PC-3 (cell line): ENCODE data around the gene P2RX4. TPM values are rescaled to one million over a fixed set of nuclear protein-coding genes. Genes with fewer than 3 reads are reported as not detected.
"Not testable (repeated sequence)": the region's sequence is repeated elsewhere in the genome, so short reads cannot be mapped to it uniquely, and the experiment has no call there.

Source experiments
- ATAC-seq: fragments of 200-7000 bp; cut with Tn5 transposase; 2 replicates; pipeline ENCODE4 v1.9.1; 2020; ENCODE audit warnings: mild to moderate bottlenecking, moderate library complexity
- BruUV-seq: library from RNA; stranded (reverse); fragments of 400-500 nt; replicated peaks from 2 replicates; lab custom pipeline; 2021; lab: Mats Ljungman, UMichigan
- CTCF ChIA-PET: fragments of 300-600 bp; sonication (Branson Sonifier 250); formaldehyde crosslinking; loops from one replicate; lab custom pipeline; 2022; ENCODE audit warnings: antibody characterized with exemption; lab: Charles Lee
- POLR2A ChIA-PET: fragments of 300-600 bp; sonication (Branson Sonifier 250); formaldehyde crosslinking; loops from one replicate; lab custom pipeline; 2022; ENCODE audit warnings: antibody characterized with exemption; ENCODE audit not compliant: unreplicated experiment; lab: Charles Lee
- DNase-seq: peaks from one replicate; pipeline ENCODE4 v3.0.0-alpha.2; 2015
- H2AFZ ChIP-seq: fragments of 300-600 bp; sonication (generic); 2 replicates; pipeline ENCODE4 v1.6.0; 2016; ENCODE audit warnings: antibody characterized with exemption, low read length
- H3F3A ChIP-seq: fragments of 300-600 bp; sonication (generic); one replicate; pipeline ENCODE4 v1.6.0; 2017; ENCODE audit warnings: antibody characterized with exemption, low read length, control low read depth, mild to moderate bottlenecking; ENCODE audit not compliant: unreplicated experiment
- H3K27ac ChIP-seq: fragments of 300-600 bp; sonication (generic); 2 replicates; pipeline ENCODE4 v1.5.1; 2016; ENCODE audit warnings: mild to moderate bottlenecking, low read length
- H3K27me3 ChIP-seq: fragments of 300-600 bp; sonication (generic); 2 replicates; pipeline ENCODE4 v1.6.1; 2016; ENCODE audit warnings: low read length, mixed read lengths
- H3K36me3 ChIP-seq: fragments of 300-600 bp; sonication (generic); 2 replicates; pipeline ENCODE4 v1.6.1; 2016; ENCODE audit warnings: low read depth, mixed run types, low read length, mixed read lengths
- H3K4me1 ChIP-seq: fragments of 300-600 bp; sonication (generic); 2 replicates; pipeline ENCODE4 v1.5.1; 2016; ENCODE audit warnings: low read length; ENCODE audit not compliant: insufficient read depth
- H3K4me2 ChIP-seq: fragments of 300-600 bp; sonication (generic); 2 replicates; pipeline ENCODE4 v1.6.0; 2016; ENCODE audit warnings: low read length
- H3K4me3 ChIP-seq: fragments of 300-600 bp; sonication (generic); 2 replicates; pipeline ENCODE4 v1.5.1; 2016; ENCODE audit warnings: mild to moderate bottlenecking, low read length, mixed read lengths
- H3K79me2 ChIP-seq: fragments of 300-600 bp; sonication (generic); 2 replicates; pipeline ENCODE4 v1.6.1; 2017; ENCODE audit warnings: low read length, mixed read lengths
- H3K9ac ChIP-seq: fragments of 300-600 bp; sonication (generic); 2 replicates; pipeline ENCODE4 v1.6.0; 2016; ENCODE audit warnings: mild to moderate bottlenecking, low read length
- H3K9me2 ChIP-seq: fragments of 300-600 bp; sonication (generic); replicated peaks from 2 replicates; pipeline ENCODE4 v1.6.1; 2016; ENCODE audit warnings: mixed run types, low read length, mixed read lengths
- H3K9me3 ChIP-seq: fragments of 300-600 bp; sonication (generic); 2 replicates; pipeline ENCODE4 v1.6.1; 2016; ENCODE audit warnings: low read length, mixed read lengths
- H4K20me1 ChIP-seq: fragments of 300-600 bp; sonication (generic); 2 replicates; pipeline ENCODE4 v1.6.1; 2016; ENCODE audit warnings: low read length, mixed read lengths
- CTCF ChIP-seq: fragments of 300-600 bp; sonication (generic); conservative IDR thresholded peaks from 2 replicates; pipeline ENCODE4 v1.5.1; 2017; ENCODE audit warnings: antibody characterized with exemption, low read depth, mild to moderate bottlenecking, low read length
- EZH2phosphoT487 ChIP-seq: fragments of 300-600 bp; sonication (generic); IDR thresholded peaks from 2 replicates; pipeline ENCODE4 v1.6.1; 2018; ENCODE audit warnings: mild to moderate bottlenecking, antibody characterized with exemption, low read length, borderline replicate concordance
- intact Hi-C: fragments of 100-400 bp; cut with micrococcal nuclease; formaldehyde crosslinking; loops from 2 replicates; pipeline ENCODE4 v1.9.0; 2023
- total RNA-seq: library from RNA; depleted of rRNA; stranded (reverse); fragments of >200 nt; gene quantifications from 2 replicates; pipeline ENCODE4 v1.2.3, GENCODE V29; 2014

Gene P2RX4
- total RNA-seq, 1 experiment from 2014 or later = 21.6 TPM

- Histone ChIP-seq H3K4me3 (no peak overlapping the region), H3K9me2 (no peaks in the 10 kb centered on the region), H3K79me2 (no peaks in the 10 kb centered on the region), H2AFZ (no peak overlapping the region), H4K20me1 (no peaks in the 10 kb centered on the region), H3K27ac (no peak overlapping the region), H3K4me2 (no peak overlapping the region), H3K4me1 (no peaks in the 10 kb centered on the region), H3K9ac (no peak overlapping the region), H3F3A (no peaks in the 10 kb centered on the region), H3K27me3 (no peaks in the 10 kb centered on the region), H3K9me3 (no peaks in the 10 kb centered on the region), H3K36me3 (peaks cover 46% of the 10 kb centered on the region)
- TF ChIP-seq CTCF (no peak), EZH2phosphoT487 (no peak)
- no TSS peak for BruUV-seq
- ATAC-seq (no peak), DNase-seq (no peak)
- CTCF ChIA-PET = no interaction called here
- intact Hi-C loops = no loop called here
- POLR2A ChIA-PET = no interaction called here
These were observed 45.5 kb downstream of the P2RX4 start for GRCh38 chr12:121255433-121255832.

GRCh38 chr12:121257704-121258449 is 47.9 kb downstream of the P2RX4 start:
- intact Hi-C loops, BruUV-seq, DNase-seq: not testable (repeated sequence)

GRCh38 chr12:121259074-121259473 is 49.1 kb downstream of the P2RX4 start:
- Histone ChIP-seq H4K20me1 (no peaks in the 10 kb centered on the region), H3K9ac (no peak overlapping the region), H3K9me3 (no peaks in the 10 kb centered on the region), H3K9me2 (no peaks in the 10 kb centered on the region), H3F3A (no peaks in the 10 kb centered on the region), H3K27me3 (no peaks in the 10 kb centered on the region), H3K79me2 (no peaks in the 10 kb centered on the region), H3K4me3 (no peak overlapping the region), H3K4me2 (no peak overlapping the region), H3K4me1 (no peaks in the 10 kb centered on the region), H3K36me3 (peaks cover 45% of the 10 kb centered on the region), H3K27ac (no peak overlapping the region), H2AFZ (no peak overlapping the region)
- DNase-seq (no peak), ATAC-seq (no peak)
- POLR2A ChIA-PET = no interaction called here
- BruUV-seq = no TSS peak
- CTCF ChIA-PET = no interaction called here
- intact Hi-C loops = no loop called here
- TF ChIP-seq CTCF = no peak

More at GRCh38 chr12:121257704-121258449, 47.9 kb downstream of the P2RX4 start:
- H4K20me1 ChIP-seq, POLR2A ChIA-PET, H3K27me3 ChIP-seq, H3K9ac ChIP-seq, H3K4me1 ChIP-seq, H3F3A ChIP-seq, H3K79me2 ChIP-seq, H3K4me2 ChIP-seq, H2AFZ ChIP-seq, H3K27ac ChIP-seq, H3K9me3 ChIP-seq, ATAC-seq, H3K4me3 ChIP-seq, H3K9me2 ChIP-seq: not testable (repeated sequence)
- CTCF ChIA-PET = interaction anchor here (0.5 kb wide), 1 partner anchor 22 kb away, joined by 4 read pairs; no protein-coding TSS in a partner anchor
- peaks cover 45% of the 10 kb centered on the region for H3K36me3 ChIP-seq
